ACC112 (cell line): ENCODE data around the gene CLINT1.

Source experiments
- H2AFZ ChIP-seq: fragments of 200-600 bp; sonication (generic); one replicate; pipeline ENCODE4 v1.6.0; 2017; ENCODE audit warnings: antibody characterized with exemption, low read length; ENCODE audit not compliant: unreplicated experiment
- H3K27ac ChIP-seq: fragments of 200-600 bp; sonication (generic); 2 replicates; pipeline ENCODE4 v1.5.1; 2014; ENCODE audit warnings: low read depth, mild to moderate bottlenecking, antibody characterized with exemption, low read length, moderate library complexity
- H3K27me3 ChIP-seq: fragments of 200-600 bp; sonication (generic); 2 replicates; pipeline ENCODE4 v1.6.1; 2014; ENCODE audit warnings: mild to moderate bottlenecking, antibody characterized with exemption, low read length, moderate library complexity, mixed read lengths; ENCODE audit not compliant: insufficient read depth
- H3K36me3 ChIP-seq: fragments of 200-600 bp; sonication (generic); 2 replicates; pipeline ENCODE4 v1.6.1; 2016; ENCODE audit warnings: mild to moderate bottlenecking, antibody characterized with exemption, low read length, moderate library complexity, mixed read lengths; ENCODE audit not compliant: insufficient read depth
- H3K4me1 ChIP-seq: fragments of 200-600 bp; sonication (generic); one replicate; pipeline ENCODE4 v1.6.1; 2016; ENCODE audit warnings: low read length, mixed read lengths; ENCODE audit not compliant: insufficient read depth, unreplicated experiment, control insufficient read depth
- H3K4me3 ChIP-seq: fragments of 200-600 bp; sonication (generic); 2 replicates; pipeline ENCODE4 v1.5.1; 2014; ENCODE audit warnings: mild to moderate bottlenecking, low read depth, low read length
- H3K79me2 ChIP-seq: fragments of 200-600 bp; sonication (generic); one replicate; pipeline ENCODE4 v1.6.0; 2016; ENCODE audit warnings: low read length; ENCODE audit not compliant: control insufficient read depth, unreplicated experiment, insufficient read depth

The CLINT1 gene

GRCh38 chr5:157839157-157839795 is 19.7 kb downstream of the CLINT1 start:
- Histone ChIP-seq H2AFZ (no peak overlapping the region), H3K36me3 (no peaks in the 10 kb centered on the region), H3K4me3 (no peak overlapping the region), H3K79me2 (peaks cover 77% of the 10 kb centered on the region), H3K4me1 (no peaks in the 10 kb centered on the region), H3K27ac (no peak overlapping the region), H3K27me3 (no peaks in the 10 kb centered on the region)

GRCh38 chr5:157836121-157836753 is 22.7 kb downstream of the CLINT1 start:
- Histone ChIP-seq H3K36me3 (no peaks in the 10 kb centered on the region), H2AFZ (no peak overlapping the region), H3K4me3 (no peak overlapping the region), H3K27me3 (no peaks in the 10 kb centered on the region), H3K27ac (no peak overlapping the region), H3K79me2 (peaks cover 71% of the 10 kb centered on the region), H3K4me1 (no peaks in the 10 kb centered on the region)

GRCh38 chr5:157835041-157835440 is 23.9 kb downstream of the CLINT1 start:
- Histone ChIP-seq H3K27ac (no peak overlapping the region), H3K27me3 (no peaks in the 10 kb centered on the region), H2AFZ (no peak overlapping the region), H3K79me2 (peaks cover 71% of the 10 kb centered on the region), H3K36me3 (no peaks in the 10 kb centered on the region), H3K4me3 (no peak overlapping the region), H3K4me1 (no peaks in the 10 kb centered on the region)

GRCh38 chr5:157828944-157829639 is 29.9 kb downstream of the CLINT1 start:
- H3K36me3 ChIP-seq: no peaks in the 10 kb centered on the region
- H2AFZ ChIP-seq: no peak overlapping the region
- no peak overlapping the region for H3K4me3 ChIP-seq
- peaks cover 54% of the 10 kb centered on the region for H3K79me2 ChIP-seq
- H3K27me3 ChIP-seq: no peaks in the 10 kb centered on the region
- no peak overlapping the region for H3K27ac ChIP-seq
- H3K4me1 ChIP-seq: peaks cover 17% of the 10 kb centered on the region

- Histone ChIP-seq H3K4me1 (peaks cover 17% of the 10 kb centered on the region), H3K27ac (peak overlapping the region; percentile 9; the same call in 1 of the 2 replicates), H3K79me2 (peaks cover 52% of the 10 kb centered on the region), H2AFZ (no peak overlapping the region), H3K4me3 (no peak overlapping the region), H3K36me3 (no peaks in the 10 kb centered on the region), H3K27me3 (no peaks in the 10 kb centered on the region)
Observed at GRCh38 chr5:157828105-157828943, 30.6 kb downstream of the CLINT1 start.

GRCh38 chr5:157827423-157827822 is 31.5 kb downstream of the CLINT1 start:
- Histone ChIP-seq H3K27ac (no peak overlapping the region), H3K36me3 (no peaks in the 10 kb centered on the region), H3K4me1 (peaks cover 20% of the 10 kb centered on the region), H3K27me3 (no peaks in the 10 kb centered on the region), H3K4me3 (peak overlapping the region; percentile 9; the same call in 1 of the 2 replicates), H2AFZ (no peak overlapping the region), H3K79me2 (peaks cover 49% of the 10 kb centered on the region)

- no peak overlapping the region for H3K4me3 ChIP-seq
- no peaks in the 10 kb centered on the region for H3K27me3 ChIP-seq
- H3K27ac ChIP-seq: no peak overlapping the region
- no peak overlapping the region for H2AFZ ChIP-seq
- no peaks in the 10 kb centered on the region for H3K36me3 ChIP-seq
- H3K4me1 ChIP-seq: peaks cover 34% of the 10 kb centered on the region
- H3K79me2 ChIP-seq: peaks cover 79% of the 10 kb centered on the region
Observed at GRCh38 chr5:157823655-157824054, 35.3 kb downstream of the CLINT1 start.

GRCh38 chr5:157821822-157822622 is 36.9 kb downstream of the CLINT1 start:
- Histone ChIP-seq H3K79me2 (peaks cover 77% of the 10 kb centered on the region), H2AFZ (no peak overlapping the region), H3K27ac (no peak overlapping the region), H3K36me3 (0 out of 2 replicates have a peak, but pooled peaks cover 4% of the 10 kb centered on the region), H3K4me3 (no peak overlapping the region), H3K27me3 (no peaks in the 10 kb centered on the region), H3K4me1 (peaks cover 30% of the 10 kb centered on the region)

- Histone ChIP-seq H3K27me3 (no peaks in the 10 kb centered on the region), H3K4me3 (no peak overlapping the region), H3K4me1 (peaks cover 27% of the 10 kb centered on the region), H3K27ac (no peak overlapping the region), H3K79me2 (peaks cover 71% of the 10 kb centered on the region), H2AFZ (no peak overlapping the region), H3K36me3 (0 out of 2 replicates have a peak, but pooled peaks cover 4% of the 10 kb centered on the region)
Observed at GRCh38 chr5:157821405-157821804, 37.5 kb downstream of the CLINT1 start.
